ENCODE data around the gene TCF25.

The TCF25 gene

DNA sequence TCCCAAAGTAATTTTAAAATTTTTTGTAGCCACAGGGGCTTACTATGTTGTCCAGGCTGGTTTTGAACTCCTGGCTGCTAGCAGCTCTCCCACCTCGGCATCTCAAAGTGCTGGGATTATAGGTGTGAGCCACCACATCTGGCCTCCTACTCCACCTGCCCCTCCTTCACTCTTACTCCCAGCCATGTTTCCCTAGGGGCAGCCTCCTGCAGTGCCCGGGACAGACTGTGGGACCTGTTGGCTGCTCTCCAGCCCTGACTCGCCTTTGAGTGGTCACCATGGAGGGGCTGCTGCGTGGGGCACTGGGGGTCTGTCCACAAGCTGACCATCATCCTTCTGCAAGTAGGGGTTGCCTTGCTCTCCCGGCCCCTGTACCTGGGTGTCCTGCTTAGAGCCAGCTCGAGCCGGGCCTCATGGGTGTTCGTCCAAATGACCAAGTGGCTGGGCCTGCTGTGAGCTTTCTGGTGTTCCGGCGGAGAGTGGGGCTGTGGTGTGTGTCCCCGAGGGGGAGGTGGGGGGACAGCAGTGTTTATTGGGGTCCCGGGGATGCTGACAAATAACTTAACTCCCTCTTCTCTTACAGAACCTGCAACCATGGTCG lies 28.6 kb upstream of the TCF25 start:
- DNase-seq (ENCODE audit: low read depth in 2 of 2) = no peak

DNA sequence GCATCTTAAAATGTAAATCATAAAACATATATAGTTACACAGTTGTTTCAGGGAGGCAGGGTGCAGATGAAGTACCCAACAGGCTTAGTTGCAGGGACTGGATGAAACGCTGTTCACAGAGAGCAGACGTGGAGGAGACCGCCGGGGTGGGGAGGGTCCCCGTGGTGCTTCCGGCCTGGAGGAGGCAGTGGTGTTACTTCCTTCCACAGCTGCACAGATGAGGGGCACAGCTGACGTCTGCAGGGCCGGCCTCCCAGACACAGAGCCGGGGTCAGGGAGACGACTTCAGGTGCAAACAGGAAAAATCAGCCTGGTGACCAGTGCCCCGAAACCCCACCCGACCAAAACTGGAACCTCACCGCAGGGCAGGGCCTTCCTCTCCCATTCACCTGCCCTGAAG lies 28.0 kb upstream of the TCF25 start:
- DNase-seq (ENCODE audit: low read depth in 2 of 2) = no peak

DNA sequence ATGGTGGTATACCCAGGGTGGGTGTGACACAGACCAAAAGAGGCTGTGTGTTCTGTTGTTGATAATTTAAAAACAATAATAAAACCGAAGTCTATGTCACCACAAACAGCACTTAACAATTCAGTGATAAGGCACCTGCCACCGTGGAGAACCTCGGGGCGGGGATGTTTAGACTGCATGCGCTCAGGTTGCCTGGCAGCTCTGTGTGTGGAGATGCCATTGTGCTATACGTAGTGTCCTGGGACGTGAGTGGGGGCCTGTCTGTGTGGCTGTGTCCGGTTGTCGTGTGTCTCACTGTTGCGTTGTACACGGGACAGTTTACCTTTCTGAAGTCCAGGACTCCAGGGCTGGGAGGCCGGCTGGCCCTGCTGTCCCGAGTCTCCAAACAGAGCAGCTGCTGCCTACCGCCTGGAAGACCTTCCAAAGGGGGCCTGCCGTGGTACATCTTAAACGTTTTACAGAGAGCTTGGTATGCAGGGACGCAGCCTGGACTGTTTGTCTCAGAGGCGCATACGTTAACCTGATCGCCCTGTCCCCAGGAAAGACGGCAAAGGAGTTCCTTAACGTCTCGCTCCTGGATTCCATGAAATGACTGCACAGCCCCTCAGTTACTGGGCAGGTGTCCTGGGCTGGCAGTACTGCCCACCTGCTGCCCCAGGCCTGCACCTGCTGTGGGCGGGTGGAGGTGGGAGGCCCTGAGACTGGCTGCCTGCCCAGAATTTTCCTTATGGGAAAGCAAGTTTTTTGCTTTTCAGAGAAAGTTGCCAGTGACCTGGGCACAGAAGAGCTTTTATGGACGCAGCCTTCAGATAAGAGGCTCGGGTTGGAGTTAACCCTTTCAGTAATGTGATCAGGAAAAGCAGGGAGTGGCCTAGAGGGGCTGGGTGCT lies 26.1 kb upstream of the TCF25 start:
- DNase-seq (ENCODE audit: low read depth in 2 of 2) = no peak

- no peak for DNase-seq (ENCODE audit: low read depth in 2 of 2)
Measured at GRCh38 chr16:89847940-89848297, 25.5 kb upstream of the TCF25 start.

DNA sequence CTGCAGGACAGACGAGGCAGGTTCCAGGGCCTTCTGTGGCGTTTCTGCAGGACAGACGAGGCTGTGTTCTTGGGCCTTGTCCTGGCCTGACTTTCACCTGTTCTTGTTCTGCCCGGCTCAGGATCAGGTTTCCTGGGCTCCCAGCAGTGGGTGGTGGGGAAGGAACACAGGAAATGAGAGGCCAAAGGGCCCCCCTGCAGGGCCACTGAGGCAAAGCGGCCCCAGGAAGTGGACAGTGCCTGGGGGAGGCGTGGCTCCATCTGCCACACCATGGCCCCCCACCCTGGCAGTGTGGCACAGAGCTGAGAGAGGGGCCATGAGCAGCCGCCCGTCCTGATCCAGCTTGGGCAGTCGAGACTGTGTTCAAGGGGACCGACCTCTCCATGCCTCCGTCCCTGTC lies 24.4 kb upstream of the TCF25 start:
- DNase-seq (ENCODE audit: low read depth in 2 of 2) = no peak

- DNase-seq (ENCODE audit: low read depth in 2 of 2) = no peak
Measured at GRCh38 chr16:89853306-89853993, 19.9 kb upstream of the TCF25 start.

- no peak for DNase-seq (ENCODE audit: low read depth in 2 of 2)
Measured at GRCh38 chr16:89855301-89855945, 18.0 kb upstream of the TCF25 start.

GRCh38 chr16:89855986-89856385 lies 17.4 kb upstream of the TCF25 start:
- DNase-seq (ENCODE audit: low read depth in 2 of 2) = no peak

DNA sequence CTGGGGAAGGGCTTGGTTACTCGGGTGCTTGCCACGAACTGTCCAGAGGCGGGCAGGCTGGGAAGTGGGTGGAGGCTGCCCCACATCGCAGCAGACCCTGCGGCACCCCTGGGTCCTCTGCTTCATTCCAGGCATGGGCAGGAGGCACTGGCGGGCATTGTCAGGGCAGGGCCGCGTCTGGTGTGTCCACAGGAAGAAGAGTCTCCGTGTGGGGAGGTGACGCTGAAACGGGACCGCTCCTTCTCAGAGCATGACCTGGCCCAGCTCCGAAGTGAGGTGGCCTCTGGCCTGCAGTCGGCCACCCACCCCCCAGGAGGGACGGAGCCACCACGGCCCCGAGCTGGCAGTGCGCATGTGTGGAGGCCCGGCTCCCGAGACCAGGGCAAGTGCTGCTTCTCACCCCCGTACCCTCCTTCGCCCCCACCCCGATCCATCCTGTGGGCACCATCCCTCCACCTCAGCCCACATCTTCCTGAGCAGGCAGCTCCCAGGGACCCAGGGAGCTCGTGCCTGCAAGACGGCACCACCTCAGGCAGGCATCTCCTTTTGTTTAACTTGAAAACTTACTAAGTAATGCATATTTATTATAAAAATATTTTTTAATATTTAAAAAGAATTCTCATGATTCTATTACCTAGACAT lies 14.3 kb upstream of the TCF25 start:
- DNase-seq (ENCODE audit: low read depth in 2 of 2) = no peak

DNA sequence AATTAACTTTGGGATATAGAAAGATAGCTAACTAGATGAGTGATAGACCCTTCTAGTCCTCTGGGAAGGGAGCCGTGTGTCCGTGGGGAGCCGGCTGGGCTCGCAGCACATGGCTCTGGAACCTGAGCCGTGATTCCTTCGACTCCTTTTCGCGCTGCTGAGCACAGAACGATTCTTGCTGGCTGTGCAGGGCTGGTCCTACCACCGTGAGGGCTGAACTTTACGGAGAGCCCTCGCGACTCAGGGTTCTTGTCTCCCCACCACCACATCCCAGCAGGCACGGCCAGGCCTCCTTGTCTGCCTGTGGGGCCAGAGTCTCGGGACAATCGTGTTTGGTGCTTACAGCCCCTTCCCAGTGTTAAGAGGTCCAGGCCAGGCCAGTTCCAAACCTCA lies 13.8 kb upstream of the TCF25 start:
- no peak for DNase-seq (ENCODE audit: low read depth in 2 of 2)

- DNase-seq (ENCODE audit: low read depth in 2 of 2) = peak; percentile 4 to 8
Measured at GRCh38 chr16:89860747-89861304, 12.6 kb upstream of the TCF25 start.

- no peak for DNase-seq (ENCODE audit: low read depth in 2 of 2)
Measured at GRCh38 chr16:89861648-89862047, 11.7 kb upstream of the TCF25 start.

DNA sequence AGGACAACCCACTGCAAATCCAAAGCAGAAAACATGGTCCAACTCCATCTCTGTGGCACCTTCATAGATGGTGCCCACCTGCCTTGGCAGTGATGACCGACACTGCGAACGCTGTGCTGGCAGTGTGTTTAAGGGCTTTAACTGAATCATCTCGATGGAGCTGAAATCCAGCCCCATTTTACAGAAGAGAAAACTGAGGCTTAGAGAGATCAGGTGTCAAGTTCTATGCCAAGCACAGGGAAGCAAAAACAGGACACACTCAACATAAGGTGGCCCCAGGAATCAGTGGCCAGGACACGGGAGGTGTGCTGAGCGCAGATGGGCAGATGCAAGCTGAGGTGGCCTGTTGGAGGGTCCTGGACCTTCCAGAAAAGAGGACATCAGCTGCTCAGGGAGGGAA lies 10.7 kb upstream of the TCF25 start:
- DNase-seq (ENCODE audit: low read depth in 2 of 2) = no peak

GRCh38 chr16:89863741-89864526 lies 9.5 kb upstream of the TCF25 start:
- no peak for DNase-seq (ENCODE audit: low read depth in 2 of 2)

DNA sequence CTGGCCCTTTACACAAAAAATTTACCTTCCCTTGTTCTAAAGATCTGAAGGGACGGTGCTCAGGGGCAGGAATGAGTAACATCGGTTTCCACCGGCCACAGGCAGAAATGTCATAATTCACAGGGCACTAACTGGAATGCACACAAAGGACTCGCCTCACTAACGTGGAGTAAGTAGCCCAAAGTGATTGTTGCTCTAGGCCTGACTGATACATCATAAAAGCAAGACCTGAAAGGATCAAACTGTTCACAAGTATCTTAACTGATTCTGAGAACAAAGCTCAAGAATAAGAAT lies 8.9 kb upstream of the TCF25 start:
- DNase-seq (ENCODE audit: low read depth in 2 of 2) = no peak

GRCh38 chr16:89867918-89868317 lies 5.5 kb upstream of the TCF25 start:
- DNase-seq (ENCODE audit: low read depth in 2 of 2) = no peak

- DNase-seq (ENCODE audit: low read depth in 2 of 2) = no peak
Measured at GRCh38 chr16:89869911-89870310, 3.5 kb upstream of the TCF25 start.

DNA sequence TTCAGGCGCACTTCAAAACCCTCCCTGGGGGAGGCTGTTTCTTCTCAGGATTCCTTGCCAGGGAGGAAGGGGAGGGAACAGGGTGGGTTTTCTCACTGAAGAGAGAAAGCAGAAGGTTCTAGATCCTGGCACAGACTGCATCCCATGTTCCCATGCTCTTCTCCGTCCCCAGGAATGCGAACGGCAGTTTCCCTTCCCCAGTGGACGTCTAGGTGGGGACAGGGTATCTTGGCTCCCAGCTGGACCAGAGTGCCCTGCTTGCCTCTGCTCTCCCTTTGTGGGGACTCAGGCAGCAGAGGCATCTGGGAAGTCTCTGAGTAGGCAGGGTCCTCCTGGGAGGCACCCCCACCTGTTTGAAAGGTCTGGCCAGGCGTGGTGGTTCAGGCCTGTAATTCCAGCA lies 3.0 kb upstream of the TCF25 start:
- DNase-seq (ENCODE audit: low read depth in 2 of 2) = no peak

DNA sequence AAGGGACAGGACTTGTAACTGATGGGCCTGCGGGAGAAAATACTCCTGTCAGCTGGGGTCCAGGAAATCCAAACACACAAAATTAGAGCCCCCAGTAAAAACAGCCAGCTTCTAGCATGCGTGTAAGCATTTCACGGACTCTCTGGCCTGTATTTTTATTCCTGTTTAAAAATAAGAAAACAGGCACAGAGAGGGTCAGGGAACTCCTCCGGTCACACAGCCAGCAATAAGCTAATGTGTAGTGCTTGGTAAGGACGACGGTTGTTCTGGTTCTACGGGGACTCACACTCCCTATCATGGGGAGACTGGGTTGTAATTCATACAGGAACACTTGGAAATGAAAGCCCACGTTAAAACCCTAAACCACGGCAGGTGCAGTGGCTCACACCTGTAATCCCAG lies 1.5 kb upstream of the TCF25 start:
- DNase-seq (ENCODE audit: low read depth in 2 of 2) = no peak

- peak; percentile 90 to 92 for DNase-seq (ENCODE audit: low read depth in 2 of 2)
Measured at GRCh38 chr16:89873972-89874689, 739 bp downstream of the TCF25 start.
